Neural progenitor cell (in vitro differentiated cells): Measurements from ENCODE around the gene INCENP. TPM values are rescaled to one million over a fixed set of nuclear protein-coding genes. Genes with fewer than 3 reads are reported as not detected.

Experiments
- DNase-seq: peaks from one replicate; pipeline ENCODE4 v3.0.0-alpha.2; 2016; ENCODE audit warnings: low spot score
- H2AFZ ChIP-seq: fragments of 200-600 bp; sonication (generic); replicated peaks from 2 replicates; pipeline ENCODE4 v1.6.1; 2016; ENCODE audit warnings: antibody characterized with exemption
- H3F3A ChIP-seq: fragments of 200-600 bp; sonication (generic); 2 replicates; pipeline ENCODE4 v1.6.1; 2016; ENCODE audit warnings: antibody characterized with exemption, low read depth
- H3K27ac ChIP-seq: fragments of 200-600 bp; sonication (generic); 2 replicates; pipeline ENCODE4 v1.5.1; 2016; ENCODE audit warnings: mild to moderate bottlenecking
- H3K27me3 ChIP-seq: fragments of 200-600 bp; sonication (generic); 2 replicates; pipeline ENCODE4 v1.6.1; 2016; ENCODE audit warnings: mild to moderate bottlenecking, moderate library complexity
- H3K36me3 ChIP-seq: fragments of 200-600 bp; sonication (generic); 2 replicates; pipeline ENCODE4 v1.5.1; 2016
- H3K4me1 ChIP-seq: fragments of 200-600 bp; sonication (generic); 2 replicates; pipeline ENCODE4 v1.6.1; 2016; ENCODE audit warnings: mixed run types
- H3K4me2 ChIP-seq: fragments of 200-600 bp; sonication (generic); 2 replicates; pipeline ENCODE4 v1.6.1; 2016
- H3K4me3 ChIP-seq: fragments of 200-600 bp; sonication (generic); 2 replicates; pipeline ENCODE4 v1.5.1; 2016
- H3K79me2 ChIP-seq: fragments of 200-600 bp; sonication (generic); 2 replicates; pipeline ENCODE4 v1.6.1; 2016; ENCODE audit warnings: low read depth
- H3K9ac ChIP-seq: fragments of 200-600 bp; sonication (generic); 2 replicates; pipeline ENCODE4 v1.6.1; 2016
- H3K9me3 ChIP-seq: fragments of 200-600 bp; sonication (generic); 2 replicates; pipeline ENCODE4 v1.5.1; 2016; ENCODE audit warnings: low read depth
- H4K20me1 ChIP-seq: fragments of 200-600 bp; sonication (generic); 2 replicates; pipeline ENCODE4 v1.6.1; 2016; ENCODE audit warnings: low read depth
- H3K27ac Mint-ChIP-seq: 3 replicates; pipeline ENCODE4 v1.8.0; 2021; ENCODE audit warnings: mixed read lengths
- H3K27me3 Mint-ChIP-seq: 2 replicates; pipeline ENCODE4 v1.8.0; 2022; ENCODE audit warnings: low read depth, mild to moderate bottlenecking, inconsistent platforms, moderate library complexity, mixed read lengths; ENCODE audit not compliant: insufficient read depth
- H3K36me3 Mint-ChIP-seq: 3 replicates; pipeline ENCODE4 v1.8.0; 2021; ENCODE audit warnings: mixed read lengths
- H3K4me1 Mint-ChIP-seq: 3 replicates; pipeline ENCODE4 v1.8.0; 2021; ENCODE audit warnings: mixed read lengths
- H3K4me3 Mint-ChIP-seq: 3 replicates; pipeline ENCODE4 v1.8.0; 2021; ENCODE audit warnings: mild to moderate bottlenecking, moderate library complexity, mixed read lengths
- H3K9me3 Mint-ChIP-seq: 3 replicates; pipeline ENCODE4 v1.8.0; 2020; ENCODE audit warnings: mixed read lengths
- CTCF ChIP-seq: fragments of 200-600 bp; sonication (generic); IDR thresholded peaks from 2 replicates; pipeline ENCODE4 v1.5.1; 2017; ENCODE audit warnings: antibody characterized with exemption, mild to moderate bottlenecking
- EZH2 ChIP-seq: fragments of 200-600 bp; sonication (generic); IDR thresholded peaks from 2 replicates; pipeline ENCODE4 v1.6.1; 2017; ENCODE audit warnings: antibody characterized with exemption, mild to moderate bottlenecking, moderate library complexity
- EZH2phosphoT487 ChIP-seq: fragments of 200-600 bp; sonication (generic); IDR thresholded peaks from 2 replicates; pipeline ENCODE4 v1.6.1; 2017; ENCODE audit warnings: antibody characterized with exemption
- total RNA-seq: library from RNA; depleted of rRNA; stranded (reverse); fragments of >200 nt; gene quantifications from 2 replicates; pipeline ENCODE4 v1.2.3, GENCODE V29; 2015; ENCODE audit warnings: low replicate concordance

Gene INCENP
- total RNA-seq, 1 donor from 2014 or later, result 73.9 TPM

- Mint-ChIP-seq H3K27ac (peak overlapping the region; percentile 64), H3K27me3 (peaks cover 5% of the 10 kb centered on the region), H3K4me1 (peaks cover 35% of the 10 kb centered on the region), H3K9me3 (no peaks in the 10 kb centered on the region), H3K4me3 (peak overlapping the region; percentile 6), H3K36me3 (peaks cover 24% of the 10 kb centered on the region)
- no peak overlapping the region for H3K27ac ChIP-seq
- H3K4me2 ChIP-seq, result no peak overlapping the region
- no peaks in the 10 kb centered on the region for H3K27me3 ChIP-seq
- H3F3A ChIP-seq, result peaks cover under 1% of the 10 kb centered on the region
- no peaks in the 10 kb centered on the region for H3K9me3 ChIP-seq
- peaks cover 16% of the 10 kb centered on the region for H3K4me1 ChIP-seq
- DNase-seq, result no peak
- H4K20me1 ChIP-seq, result peaks cover 79% of the 10 kb centered on the region
- H3K79me2 ChIP-seq, result peaks cover 86% of the 10 kb centered on the region
- TF ChIP-seq EZH2 (no peak), CTCF (no peak), EZH2phosphoT487 (no peak)
- H3K9ac ChIP-seq, result peak overlapping the region; percentile 45
- no peak overlapping the region for H3K4me3 ChIP-seq
- H2AFZ ChIP-seq, result no peak overlapping the region
- H3K36me3 ChIP-seq, result no peaks in the 10 kb centered on the region
These were observed 3.6 kb downstream of the INCENP start for GRCh38 chr11:62127426-62127825.

GRCh38 chr11:62127941-62128770 is 4.3 kb downstream of the INCENP start:
- H3K9ac ChIP-seq, result no peak overlapping the region
- no peak overlapping the region for H3K27ac Mint-ChIP-seq
- no peaks in the 10 kb centered on the region for H3K27me3 ChIP-seq
- H3K79me2 ChIP-seq, result peaks cover 93% of the 10 kb centered on the region
- H3K27ac ChIP-seq, result no peak overlapping the region
- H3K4me2 ChIP-seq, result no peak overlapping the region
- H3K36me3 ChIP-seq, result no peaks in the 10 kb centered on the region
- H3K36me3 Mint-ChIP-seq, result peaks cover 28% of the 10 kb centered on the region
- no peaks in the 10 kb centered on the region for H3K9me3 ChIP-seq
- peaks cover 86% of the 10 kb centered on the region for H4K20me1 ChIP-seq
- H3K9me3 Mint-ChIP-seq, result no peaks in the 10 kb centered on the region
- no peak for DNase-seq
- no peak for TF ChIP-seq EZH2
- no peak for TF ChIP-seq CTCF
- TF ChIP-seq EZH2phosphoT487, result no peak
- H3K4me1 Mint-ChIP-seq, result peaks cover 31% of the 10 kb centered on the region
- peaks cover 14% of the 10 kb centered on the region for H3K4me1 ChIP-seq
- no peaks in the 10 kb centered on the region for H3F3A ChIP-seq
- no peak overlapping the region for H2AFZ ChIP-seq
- H3K4me3 Mint-ChIP-seq, result no peak overlapping the region
- peaks cover 8% of the 10 kb centered on the region for H3K27me3 Mint-ChIP-seq
- H3K4me3 ChIP-seq, result no peak overlapping the region

GRCh38 chr11:62128835-62129234 is 5.0 kb downstream of the INCENP start:
- no peak overlapping the region for H2AFZ ChIP-seq
- Mint-ChIP-seq H3K27ac (no peak overlapping the region), H3K27me3 (peaks cover 8% of the 10 kb centered on the region), H3K9me3 (no peaks in the 10 kb centered on the region), H3K4me3 (peak overlapping the region; percentile 39), H3K4me1 (peaks cover 24% of the 10 kb centered on the region), H3K36me3 (peaks cover 28% of the 10 kb centered on the region)
- no peak overlapping the region for H3K9ac ChIP-seq
- no peaks in the 10 kb centered on the region for H3K27me3 ChIP-seq
- H3K4me1 ChIP-seq, result peaks cover 12% of the 10 kb centered on the region
- peaks cover 100% of the 10 kb centered on the region for H3K79me2 ChIP-seq
- DNase-seq, result no peak
- no peak overlapping the region for H3K4me3 ChIP-seq
- no peak overlapping the region for H3K4me2 ChIP-seq
- no peak for TF ChIP-seq CTCF
- TF ChIP-seq EZH2, result no peak
- no peak for TF ChIP-seq EZH2phosphoT487
- peaks cover 93% of the 10 kb centered on the region for H4K20me1 ChIP-seq
- no peaks in the 10 kb centered on the region for H3K36me3 ChIP-seq
- no peak overlapping the region for H3K27ac ChIP-seq
- no peaks in the 10 kb centered on the region for H3F3A ChIP-seq
- H3K9me3 ChIP-seq, result no peaks in the 10 kb centered on the region
